GM12878 (cell line): ENCODE data around the gene RBPJ. TPM values are rescaled to one million over a fixed set of nuclear protein-coding genes. Genes with fewer than 3 reads are reported as not detected.

Experiments used
- ATF7 ChIP-seq: fragments of 450-650 bp; IDR thresholded peaks from 2 replicates; pipeline ENCODE4 v1.6.1; 2016; ENCODE audit warnings: low read depth, mild to moderate bottlenecking
- BCL11A ChIP-seq: IDR thresholded peaks from 2 replicates; pipeline ENCODE4 v1.6.1; 2011; ENCODE audit warnings: low read depth, low read length
- CBFB ChIP-seq: IDR thresholded peaks from 2 replicates; pipeline ENCODE4 v1.6.1; 2016; ENCODE audit warnings: antibody characterized with exemption, low read depth
- CHD1 ChIP-seq: IDR thresholded peaks from 2 replicates; pipeline ENCODE4 v1.6.1; 2012; ENCODE audit warnings: low read depth, low read length, improper control_type of control experiment
- DPF2 ChIP-seq: fragments of 450-650 bp; IDR thresholded peaks from 2 replicates; pipeline ENCODE4 v1.6.1; 2017; ENCODE audit warnings: mild to moderate bottlenecking
- E2F8 ChIP-seq: fragments of 450-650 bp; IDR thresholded peaks from 2 replicates; pipeline ENCODE4 v1.6.1; 2018; ENCODE audit warnings: mild to moderate bottlenecking, low read depth, moderate library complexity; ENCODE audit not compliant: partially characterized antibody
- EP300 ChIP-seq, 2 experiments: fragments of 150-350 bp in 1 of 2; IDR thresholded peaks; 2 replicates each; pipeline ENCODE4 v1.6.1; 2011 to 2012; ENCODE audit warnings: low read depth in 2 of 2, low read length in 2 of 2, borderline replicate concordance in 1 of 2, improper control_type of control experiment in 1 of 2, inconsistent platforms in 1 of 2; ENCODE audit not compliant: control insufficient read depth in 1 of 2
- GABPA ChIP-seq: IDR thresholded peaks from 2 replicates; pipeline ENCODE4 v1.6.1; 2014; ENCODE audit warnings: antibody characterized with exemption, low read depth, mild to moderate bottlenecking, inconsistent platforms
- IRF3 ChIP-seq: fragments of 450-650 bp; IDR thresholded peaks from 2 replicates; pipeline ENCODE4 v1.6.1; 2014; ENCODE audit warnings: mild to moderate bottlenecking
- POU2F2 ChIP-seq: IDR thresholded peaks from 3 replicates; pipeline ENCODE4 v1.6.1; 2011; ENCODE audit warnings: low read depth, mild to moderate bottlenecking, low read length, borderline replicate concordance
- RUNX3 ChIP-seq: IDR thresholded peaks from 2 replicates; pipeline ENCODE4 v1.6.1; 2012; ENCODE audit warnings: low read length, inconsistent platforms
- SKIL ChIP-seq: fragments of 450-650 bp; IDR thresholded peaks from 2 replicates; pipeline ENCODE4 v1.6.1; 2017; ENCODE audit warnings: mild to moderate bottlenecking, low read depth, inconsistent platforms; ENCODE audit not compliant: poor library complexity, severe bottlenecking
- SP1 ChIP-seq: IDR thresholded peaks from one replicate; pipeline ENCODE4 v1.6.1; 2011; ENCODE audit warnings: low read depth, low read length
- SPI1 ChIP-seq: IDR thresholded peaks from 2 replicates; pipeline ENCODE4 v1.6.1; 2011; ENCODE audit warnings: low read depth, mild to moderate bottlenecking, low read length, moderate library complexity, borderline replicate concordance; ENCODE audit not compliant: insufficient read depth
- SRF ChIP-seq, 2 experiments: IDR thresholded peaks; 2 replicates each; pipeline ENCODE4 v1.6.1; 2011; ENCODE audit warnings: low read depth in 2 of 2, low read length in 2 of 2, mild to moderate bottlenecking in 1 of 2, moderate library complexity in 1 of 2
- TBL1XR1 ChIP-seq: IDR thresholded peaks from 2 replicates; pipeline ENCODE4 v1.6.1; 2012; ENCODE audit warnings: low read depth, low read length, improper control_type of control experiment
- USF2 ChIP-seq: IDR thresholded peaks from 2 replicates; pipeline ENCODE4 v1.6.1; 2011; ENCODE audit warnings: low read depth, low read length, improper control_type of control experiment, borderline replicate concordance
- WRNIP1 ChIP-seq: IDR thresholded peaks from 2 replicates; pipeline ENCODE4 v1.6.1; 2011; ENCODE audit warnings: low read depth, low read length, improper control_type of control experiment, borderline replicate concordance
- YY1 ChIP-seq: IDR thresholded peaks from 2 replicates; pipeline ENCODE4 v1.6.1; 2011; ENCODE audit warnings: low read depth, mild to moderate bottlenecking, low read length
- ZBTB4 ChIP-seq: fragments of 450-650 bp; formaldehyde crosslinking; IDR thresholded peaks from 2 replicates; pipeline ENCODE4 v1.4.0; 2022; ENCODE audit warnings: mild to moderate bottlenecking, moderate library complexity
- polyA plus RNA-seq, 11 experiments: library from polyadenylated mRNA; depleted of rRNA in 4 of 11; unstranded in 6 of 11; stranded (reverse) in 5 of 11; fragments of >200 nt; fragmentation: Nextera tagmentation in 4 of 11; fragmentation: Illumina TruSeq in 1 of 11; extraction: Ambion mirVana in 4 of 11; extraction: Trizol in 1 of 11; gene quantifications; 1 replicate in 1 of 11; 2 replicates in 10 of 11; pipeline versions ENCODE4 v1.2.1 to v1.2.3, GENCODE V29; 2011 to 2016; ENCODE audit warnings: inconsistent platforms in 2 of 11, missing spikeins in 2 of 11, low read depth in 1 of 11
- total RNA-seq, 4 experiments: library from RNA; depleted of rRNA in 3 of 4; stranded (reverse); fragments of >200 nt in 3 of 4; fragmentation: Illumina TruSeq in 1 of 4; extraction: Trizol in 1 of 4; gene quantifications; 2 replicates each; pipeline versions ENCODE4 v1.2.1 to v1.2.3, GENCODE V29; 2013 to 2021

The RBPJ gene
- total and polyA plus RNA-seq, 10 of the 15 experiments (the other 5 are each of a cell fraction or from before 2014, with no cell fraction given): 24.5 to 87.6 (median 41.6) TPM

GRCh38 chr4:26372525-26373172 lies 51.8 kb downstream of the RBPJ start (continued):
- TF ChIP-seq SKIL (peak; percentile 38), E2F8 (no peak), IRF3 (no peak), SPI1 (peak; percentile 50; the same call in 1 of the 2 replicates), GABPA (no peak), TBL1XR1 (peak; percentile 63; the same call in 1 of the 2 replicates), ZBTB4 (CRISPR knock-in tag) (no peak), RUNX3 (peak; percentile 98), ATF7 (0 out of 2 replicates have a peak, but pooled peaks have one; percentile 24), CBFB (peak; percentile 81), BCL11A (peak; percentile 53; the same call in 1 of the 2 replicates), SRF (IDR thresholded peaks at IDR 0.05; ENCODE audit: low read depth in 2 of 2, low read length in 2 of 2) (no peak), WRNIP1 (no peak), EP300 (IDR thresholded peaks at IDR 0.05; ENCODE audit: borderline replicate concordance in 1 of 2, control insufficient read depth in 1 of 2, low read depth in 2 of 2, low read length in 2 of 2) (peak; percentile 27 to 47; a peak in 1 of 4 replicates), POU2F2 (no peak), DPF2 (0 out of 2 replicates have a peak, but pooled peaks have one; percentile 32), SP1 (no peak), YY1 (no peak), CHD1 (no peak), USF2 (no peak)
